Measurements from ENCODE around the gene SMAP1.

SMAP1 gene

DNA sequence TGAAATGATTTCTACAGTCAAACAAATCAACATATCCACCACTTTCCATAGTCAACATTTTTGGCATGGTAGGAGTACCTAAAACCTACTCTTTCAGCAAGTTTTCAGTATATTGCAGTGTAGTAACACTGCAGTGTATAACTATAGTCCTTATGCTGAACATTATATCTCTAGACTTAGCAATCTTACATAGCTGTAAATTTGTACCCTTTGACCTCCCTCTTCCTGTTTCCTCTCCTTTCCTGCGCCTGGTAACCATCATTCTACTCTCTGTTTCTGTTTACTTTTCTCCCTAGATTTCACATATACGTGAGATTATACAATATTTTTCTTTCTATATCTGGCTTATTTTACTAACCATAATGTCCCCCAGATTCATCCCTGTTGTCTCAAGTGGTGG, 40.2 kb downstream of the SMAP1 start:
- DNase-seq (ENCODE audit: low read depth) = no peak
- TF ChIP-seq, protein P1, sequence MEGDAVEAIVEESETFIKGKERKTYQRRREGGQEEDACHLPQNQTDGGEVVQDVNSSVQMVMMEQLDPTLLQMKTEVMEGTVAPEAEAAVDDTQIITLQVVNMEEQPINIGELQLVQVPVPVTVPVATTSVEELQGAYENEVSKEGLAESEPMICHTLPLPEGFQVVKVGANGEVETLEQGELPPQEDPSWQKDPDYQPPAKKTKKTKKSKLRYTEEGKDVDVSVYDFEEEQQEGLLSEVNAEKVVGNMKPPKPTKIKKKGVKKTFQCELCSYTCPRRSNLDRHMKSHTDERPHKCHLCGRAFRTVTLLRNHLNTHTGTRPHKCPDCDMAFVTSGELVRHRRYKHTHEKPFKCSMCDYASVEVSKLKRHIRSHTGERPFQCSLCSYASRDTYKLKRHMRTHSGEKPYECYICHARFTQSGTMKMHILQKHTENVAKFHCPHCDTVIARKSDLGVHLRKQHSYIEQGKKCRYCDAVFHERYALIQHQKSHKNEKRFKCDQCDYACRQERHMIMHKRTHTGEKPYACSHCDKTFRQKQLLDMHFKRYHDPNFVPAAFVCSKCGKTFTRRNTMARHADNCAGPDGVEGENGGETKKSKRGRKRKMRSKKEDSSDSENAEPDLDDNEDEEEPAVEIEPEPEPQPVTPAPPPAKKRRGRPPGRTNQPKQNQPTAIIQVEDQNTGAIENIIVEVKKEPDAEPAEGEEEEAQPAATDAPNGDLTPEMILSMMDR (IDR thresholded peaks at IDR 0.05; ENCODE audit: control insufficient read depth, insufficient read depth, low read depth, low read length, missing control alignments) = no peak

DNA sequence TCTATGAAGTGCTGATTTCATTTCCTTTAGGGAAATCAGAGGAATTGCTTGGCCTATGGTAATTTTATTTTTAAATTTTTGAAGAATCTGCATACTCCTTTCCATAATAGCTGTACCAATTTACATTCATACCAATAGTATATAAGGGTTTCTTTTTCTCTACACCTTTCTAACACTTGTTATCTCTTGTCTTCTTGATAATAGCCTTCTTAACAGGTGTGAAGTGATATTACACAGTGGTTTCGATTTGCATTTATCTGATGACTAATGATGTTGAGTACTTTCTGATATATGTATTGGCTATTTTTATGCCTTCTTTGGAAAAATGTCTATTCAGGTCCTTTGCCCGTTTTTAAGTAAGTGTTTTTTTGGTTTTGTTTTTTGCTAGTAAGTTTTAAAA, 40.8 kb downstream of the SMAP1 start:
- DNase-seq (ENCODE audit: low read depth) = no peak
- TF ChIP-seq, protein P1 (IDR thresholded peaks at IDR 0.05; ENCODE audit: control insufficient read depth, insufficient read depth, low read depth, low read length, missing control alignments) = no peak
- no peak overlapping the region for H3K4me3 ChIP-seq (ENCODE audit: control insufficient read depth, low read depth, low read length)

More for the DNA sequence above, 40.2 kb downstream of the SMAP1 start:
- H3K4me3 ChIP-seq (ENCODE audit: control insufficient read depth, low read depth, low read length) = no peak overlapping the region

DNA sequence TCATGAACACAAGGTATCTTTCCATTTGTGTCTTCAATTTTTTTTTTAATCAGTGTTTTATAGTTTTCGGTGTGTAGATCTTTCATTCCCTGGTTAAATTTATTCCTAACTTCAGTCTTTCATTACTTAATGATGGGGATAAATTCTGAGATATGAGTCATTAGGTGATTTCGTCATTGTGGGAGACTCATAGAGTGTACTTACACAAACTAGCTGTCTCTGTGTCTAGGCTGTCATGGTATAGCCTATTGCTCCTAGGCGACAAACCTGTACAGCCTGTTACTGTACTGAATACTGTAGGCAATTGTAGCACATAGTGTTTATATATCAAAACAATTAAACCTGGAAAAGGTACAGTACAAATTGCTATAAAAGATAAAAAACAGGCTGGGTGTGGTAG, 42.1 kb downstream of the SMAP1 start:
- TF ChIP-seq, protein P1 (IDR thresholded peaks at IDR 0.05; ENCODE audit: control insufficient read depth, insufficient read depth, low read depth, low read length, missing control alignments) = no peak
- H3K4me3 ChIP-seq (ENCODE audit: control insufficient read depth, low read depth, low read length) = no peak overlapping the region
- DNase-seq (ENCODE audit: low read depth) = peak; percentile 28

DNA sequence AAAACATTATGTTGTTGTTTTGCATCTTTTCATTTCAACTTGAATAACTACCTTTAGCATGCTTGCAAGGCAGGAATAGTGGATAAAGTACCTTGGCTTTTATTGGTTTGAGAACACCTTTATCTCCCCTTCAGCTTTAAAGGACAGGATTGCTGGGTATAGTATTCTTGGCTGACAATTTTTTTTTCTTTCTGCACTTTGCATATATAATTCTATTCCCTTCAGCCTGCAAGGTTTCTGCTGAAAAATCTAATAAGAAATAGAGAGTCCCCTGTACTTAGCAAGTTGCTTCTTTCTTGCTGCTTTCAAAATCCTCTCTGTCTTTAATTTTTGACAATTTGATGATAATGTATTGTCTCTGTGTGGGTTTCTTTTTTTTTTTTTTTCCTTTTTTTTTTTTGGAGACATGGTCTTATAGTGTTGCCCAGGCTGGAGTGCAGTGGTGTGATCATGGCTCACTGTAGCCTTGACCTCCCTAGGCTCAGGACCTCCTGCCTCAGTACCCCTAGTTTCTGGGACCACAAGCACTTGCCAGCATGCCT, 47.1 kb downstream of the SMAP1 start:
- no peak for DNase-seq (ENCODE audit: low read depth)
- TF ChIP-seq, protein P1 (IDR thresholded peaks at IDR 0.05; ENCODE audit: control insufficient read depth, insufficient read depth, low read depth, low read length, missing control alignments) = no peak

DNA sequence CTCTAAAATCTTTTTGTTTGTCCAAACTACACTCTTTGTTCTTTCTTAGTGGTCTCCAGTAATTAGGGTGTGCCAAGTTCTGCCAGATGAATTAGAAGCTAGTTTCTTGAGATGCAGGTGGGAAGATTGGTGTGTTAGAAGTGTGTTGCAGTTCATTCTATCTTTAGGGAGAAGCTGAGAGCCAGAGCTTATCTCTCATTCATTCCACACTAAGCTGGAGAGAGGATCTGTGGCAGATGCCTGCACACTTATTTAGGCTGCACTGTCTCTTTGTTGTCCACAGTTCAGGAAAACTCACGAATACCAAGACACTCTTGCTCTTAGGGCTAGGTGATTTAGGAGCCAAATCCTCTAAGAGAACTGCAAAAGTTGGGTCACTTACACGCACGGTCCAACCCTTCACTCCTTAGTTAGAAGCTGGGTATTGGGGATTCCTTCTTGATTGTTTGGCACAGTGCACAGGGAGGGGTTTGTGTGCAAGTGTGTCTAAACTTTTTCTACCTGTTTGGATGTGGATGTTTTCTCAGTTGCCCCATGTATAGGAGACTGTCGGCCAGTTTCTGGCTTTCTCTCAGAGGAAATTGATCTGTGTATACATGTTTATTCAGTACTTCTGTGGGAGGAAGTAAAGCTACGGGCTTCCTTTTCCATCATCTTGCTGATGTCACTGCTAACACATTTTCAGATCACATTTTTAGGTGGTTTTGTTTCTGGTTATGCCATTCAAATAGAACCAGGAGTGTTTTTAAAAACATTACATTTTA, 49.5 kb downstream of the SMAP1 start:
- no peak overlapping the region for H3K4me3 ChIP-seq (ENCODE audit: control insufficient read depth, low read depth, low read length)
- DNase-seq (ENCODE audit: low read depth) = no peak
- TF ChIP-seq, protein P1 (IDR thresholded peaks at IDR 0.05; ENCODE audit: control insufficient read depth, insufficient read depth, low read depth, low read length, missing control alignments) = no peak

More for the DNA sequence above, 47.1 kb downstream of the SMAP1 start:
- no peak overlapping the region for H3K4me3 ChIP-seq (ENCODE audit: control insufficient read depth, low read depth, low read length)

DNA sequence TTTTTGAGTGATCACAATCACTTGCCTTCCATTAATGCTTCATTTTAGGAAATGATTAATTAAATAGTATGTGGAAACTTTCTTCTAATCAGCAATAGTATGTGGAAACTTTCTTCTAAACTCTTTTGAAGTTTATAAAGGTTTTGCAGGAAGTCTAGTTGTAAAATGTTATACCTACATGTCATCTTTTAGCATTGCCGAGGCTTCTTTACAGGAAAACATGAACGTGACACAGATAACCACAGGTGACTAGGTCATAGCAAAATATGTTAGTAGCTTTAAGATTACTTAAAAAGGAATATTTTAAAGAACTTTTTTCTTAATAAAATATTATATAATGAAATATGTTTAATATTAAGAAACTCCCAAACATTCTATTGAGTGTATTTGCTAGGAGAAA, 56.8 kb downstream of the SMAP1 start:
- no peak for DNase-seq (ENCODE audit: low read depth)
- H3K4me3 ChIP-seq (ENCODE audit: control insufficient read depth, low read depth, low read length) = no peak overlapping the region
- TF ChIP-seq, protein P1 (IDR thresholded peaks at IDR 0.05; ENCODE audit: control insufficient read depth, insufficient read depth, low read depth, low read length, missing control alignments) = no peak

Measured in AG09309 (cell line).